ENCODE measurements around the gene VPS50. TPM values are rescaled to one million over a fixed set of nuclear protein-coding genes. Genes with fewer than 3 reads are reported as not detected.

Gene VPS50
- total RNA-seq, 1 experiment from 2014 or later: 15.1 TPM

GRCh38 chr7:93375603-93376002 lies 143.4 kb downstream of the VPS50 start:
- H3K27me3 ChIP-seq (ENCODE audit: insufficient read depth, low read length): no peaks in the 10 kb centered on the region
- H3K9ac ChIP-seq (ENCODE audit: low read length): no peak overlapping the region
- RAD21 ChIA-PET (ENCODE audit: low non-redundant PET in 1 of 2, low total read pairs in 2 of 2, uncharacterized antibody in 2 of 2, unreplicated experiment in 2 of 2): no interaction called here
- no peaks in the 10 kb centered on the region for H3K4me1 ChIP-seq (ENCODE audit: control insufficient read depth in 1 of 2, insufficient read depth in 2 of 2, low read length in 2 of 2)
- H3K4me2 ChIP-seq (ENCODE audit: low read length): no peak overlapping the region
- POLR2A ChIA-PET: no interaction called here
- TF ChIP-seq EGR1 (IDR thresholded peaks at IDR 0.05; ENCODE audit: low read depth) (no peak), ELF1 (IDR thresholded peaks at IDR 0.05; ENCODE audit: borderline replicate concordance, low read depth) (no peak), ZBTB33 (IDR thresholded peaks at IDR 0.05; ENCODE audit: extremely low read depth, insufficient replicate concordance, low read length) (no peak), POLR2A (IDR thresholded peaks at IDR 0.05; ENCODE audit: borderline replicate concordance, extremely low read depth, insufficient read depth, insufficient read length) (no peak), CTCF (IDR thresholded peaks at IDR 0.05 in 2 of 3, conservative IDR thresholded peaks at IDR 0.05 in 1 of 3; ENCODE audit: borderline replicate concordance in 1 of 3, insufficient read depth in 1 of 3, low read depth in 2 of 3, low read length in 2 of 3) (no peak), SRF (IDR thresholded peaks at IDR 0.05; ENCODE audit: low read depth) (no peak), EZH2phosphoT487 (IDR thresholded peaks at IDR 0.05; ENCODE audit: borderline replicate concordance) (no peak), EZH2 (IDR thresholded peaks at IDR 0.05) (no peak), SIN3A (IDR thresholded peaks at IDR 0.05; ENCODE audit: low read depth) (no peak), CBX3 (IDR thresholded peaks at IDR 0.05; ENCODE audit: low read depth) (no peak), FOSL1 (IDR thresholded peaks at IDR 0.05; ENCODE audit: low read depth) (no peak), CEBPB (IDR thresholded peaks at IDR 0.05; ENCODE audit: low read depth) (no peak), JUND (IDR thresholded peaks at IDR 0.05) (no peak)
- CTCF ChIA-PET: no interaction called here
- DNase-seq (ENCODE audit: low read depth, low spot score) (no peak), ATAC-seq (no peak)
- H3K79me2 ChIP-seq (ENCODE audit: insufficient read depth, low read length): no peaks in the 10 kb centered on the region
- no TSS peak for BruUV-seq (replicated peaks)
- no peaks in the 10 kb centered on the region for H3K36me3 ChIP-seq (ENCODE audit: control insufficient read depth in 1 of 2, insufficient read depth in 2 of 2, low read length in 2 of 2)
- H3K9me2 ChIP-seq (ENCODE audit: insufficient read depth): no peaks in the 10 kb centered on the region
- H4K20me1 ChIP-seq (ENCODE audit: insufficient read depth): no peaks in the 10 kb centered on the region
- intact Hi-C loops (cut with micrococcal nuclease): no loop called here
- H3K27ac ChIP-seq (ENCODE audit: low read depth, low read length): no peak overlapping the region
- H2AFZ ChIP-seq (ENCODE audit: low read depth, low read length, poor library complexity, severe bottlenecking): no peak overlapping the region
- no peaks in the 10 kb centered on the region for H3K9me3 ChIP-seq (ENCODE audit: control insufficient read depth in 1 of 2, insufficient read depth in 1 of 2, low read depth in 1 of 2, low read length in 2 of 2)
- H3K4me3 ChIP-seq (replicated peaks in 1 of 2; ENCODE audit: low read depth in 1 of 2, low read length in 2 of 2): no peak overlapping the region
